GM18868 (cell line): ENCODE measurements around the gene TPRG1.
A peak's percentile ranks its signal among the peaks of the same experiment; 100 is the strongest.

Source experiments
- ATAC-seq: cut with Tn5 transposase; IDR thresholded peaks from one replicate; pipeline ENCODE4 v1.9.1; 2021; ENCODE audit warnings: mild to moderate bottlenecking, moderate library complexity; ENCODE audit not compliant: unreplicated experiment

The TPRG1 gene

GRCh38 chr3:189227249-189227648 lies 55.5 kb downstream of the TPRG1 start:
- no peak for ATAC-seq

- no peak for ATAC-seq
These were observed 57.5 kb downstream of the TPRG1 start for GRCh38 chr3:189229196-189229828.

DNA sequence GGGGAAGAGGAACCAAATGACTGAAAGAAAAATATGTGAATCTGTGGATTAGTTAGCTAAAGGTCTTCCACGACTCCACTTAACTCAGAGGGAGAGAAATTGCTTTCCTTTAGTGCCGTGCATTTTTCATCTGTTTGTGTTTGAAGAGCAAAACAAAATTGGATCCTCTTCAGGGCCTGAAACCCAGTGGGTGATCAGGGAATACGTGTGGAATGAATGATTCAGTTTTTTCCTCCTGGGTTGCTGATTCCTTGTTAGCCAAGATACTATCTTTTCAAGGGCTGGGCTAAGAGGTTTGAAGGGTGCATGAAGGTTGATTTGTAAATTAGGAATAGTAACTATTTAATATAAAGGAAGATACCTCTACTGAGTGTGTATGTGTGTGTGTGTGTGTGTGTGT lies 61.0 kb downstream of the TPRG1 start:
- ATAC-seq, result no peak

- no peak for ATAC-seq
These were observed 61.6 kb downstream of the TPRG1 start for GRCh38 chr3:189233225-189233858.

DNA sequence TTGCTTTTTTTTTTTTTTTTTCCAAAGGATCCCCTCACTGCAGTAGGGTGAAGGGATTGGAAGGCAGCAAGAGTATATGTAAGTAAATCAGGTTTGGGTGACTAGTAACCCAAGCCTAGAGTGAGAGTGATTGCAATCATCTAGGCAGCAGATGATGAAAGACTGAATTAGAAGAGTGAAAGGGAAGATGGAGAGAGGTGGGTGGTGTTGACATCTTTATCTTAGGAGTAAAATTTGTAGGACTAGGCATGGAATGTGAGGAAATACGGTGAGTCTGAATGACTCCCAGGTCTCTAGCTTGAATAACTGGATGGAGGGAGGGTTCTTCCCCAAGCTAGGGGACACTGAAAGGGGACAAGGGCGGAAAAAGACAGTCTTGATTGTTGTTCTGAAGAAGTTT lies 63.4 kb downstream of the TPRG1 start:
- ATAC-seq, result no peak

DNA sequence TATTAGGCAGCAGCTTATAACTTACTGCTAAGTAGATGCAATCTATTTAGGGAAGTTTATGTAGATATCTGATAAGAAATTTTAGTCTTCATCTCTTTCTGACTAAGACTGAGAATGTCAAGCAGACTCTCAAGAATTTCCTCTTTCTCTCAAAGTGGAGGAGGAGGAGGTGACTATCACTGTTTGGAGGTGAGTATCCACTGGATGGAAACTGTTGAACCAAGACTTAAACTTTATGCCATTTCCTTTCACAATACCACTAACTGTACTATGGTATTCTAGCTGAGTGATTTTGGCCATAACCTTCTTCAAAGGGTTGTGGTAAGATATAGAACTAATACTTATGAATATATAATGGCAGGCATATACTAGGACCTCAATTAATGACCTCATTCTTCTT lies 64.6 kb downstream of the TPRG1 start:
- peak; percentile 87 for ATAC-seq

- ATAC-seq, result no peak
These were observed 65.8 kb downstream of the TPRG1 start for GRCh38 chr3:189237526-189237925.

DNA sequence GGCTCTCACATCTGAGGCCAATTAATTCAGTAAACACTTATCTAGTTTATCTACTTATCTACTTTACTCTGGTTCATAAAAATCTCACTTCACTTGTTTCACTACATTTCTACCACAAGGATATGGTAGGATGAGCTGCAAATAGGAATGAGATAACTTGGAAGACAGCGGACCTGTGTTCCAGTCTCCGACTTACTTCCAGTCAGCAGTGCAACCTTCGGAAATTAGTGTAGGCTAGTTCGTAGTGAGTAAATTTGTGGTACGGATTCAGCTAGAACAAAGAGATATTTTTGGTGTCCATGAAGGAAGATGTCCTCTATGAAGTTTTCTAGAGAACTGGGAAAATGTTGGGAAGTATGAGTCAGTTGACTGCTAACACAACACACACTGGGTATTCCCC lies 66.3 kb downstream of the TPRG1 start:
- no peak for ATAC-seq

DNA sequence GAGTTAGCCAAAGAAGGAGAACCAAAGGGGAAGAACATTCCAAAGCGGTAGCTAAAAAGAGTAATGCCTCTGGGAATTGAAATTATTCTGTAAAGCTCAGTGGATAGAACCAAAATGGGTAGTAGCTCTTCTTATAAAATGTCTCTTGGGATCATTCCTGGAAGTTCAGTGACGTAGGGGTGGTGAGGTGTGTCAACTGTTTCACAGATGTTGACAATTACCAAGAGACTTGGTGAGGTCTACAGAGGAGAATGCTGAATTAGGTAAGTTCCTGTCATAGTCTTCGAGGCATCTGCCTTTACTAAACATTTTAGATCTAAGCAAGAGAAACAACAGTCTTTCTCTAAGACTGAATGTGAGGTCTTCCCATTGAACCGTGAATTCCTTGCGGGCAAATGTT lies 67.8 kb downstream of the TPRG1 start:
- ATAC-seq, result no peak

GRCh38 chr3:189249987-189250386 lies 78.2 kb downstream of the TPRG1 start:
- ATAC-seq, result no peak

DNA sequence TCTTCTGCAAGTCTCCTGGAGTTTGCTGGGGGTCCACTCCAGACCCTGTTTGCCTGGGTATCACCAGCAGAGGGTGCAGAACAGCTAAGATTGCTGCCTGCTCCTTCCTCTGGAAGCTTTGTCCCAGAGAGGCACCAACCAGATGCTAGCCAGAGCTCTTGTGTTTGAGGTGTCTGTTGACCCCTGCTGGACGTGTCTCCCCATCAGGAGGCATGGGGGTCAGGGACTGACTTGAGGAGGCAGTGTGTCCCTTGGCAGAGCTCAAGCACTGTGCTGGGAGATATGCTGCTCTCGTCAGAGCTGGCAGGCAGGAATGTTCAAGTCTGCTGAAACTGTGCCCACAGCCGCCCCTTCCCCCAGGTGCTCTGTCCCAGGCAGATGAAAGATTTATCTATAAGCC lies 86.5 kb downstream of the TPRG1 start:
- no peak for ATAC-seq

- ATAC-seq, result no peak
These were observed 89.1 kb downstream of the TPRG1 start for GRCh38 chr3:189260556-189261493.

DNA sequence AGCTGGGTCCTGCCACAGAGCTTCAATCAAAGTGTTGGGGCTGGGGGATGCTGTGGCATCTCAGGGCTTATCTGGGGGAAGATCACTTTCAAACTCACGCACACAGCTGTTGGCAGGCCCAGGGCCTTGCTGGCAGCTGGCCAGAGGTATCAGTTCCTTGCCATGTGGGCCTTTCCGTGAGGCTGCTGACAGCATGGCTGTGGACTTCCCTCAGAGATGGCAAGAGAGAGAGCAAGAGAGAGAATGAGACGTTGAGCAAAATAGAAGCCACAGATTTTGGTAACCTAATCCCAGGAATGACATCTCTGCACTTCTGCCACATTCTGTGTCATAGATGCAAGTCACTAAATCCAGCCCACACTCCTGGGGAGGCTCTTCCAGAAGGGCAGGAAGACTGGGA lies 91.0 kb downstream of the TPRG1 start:
- ATAC-seq, result peak; percentile 87

DNA sequence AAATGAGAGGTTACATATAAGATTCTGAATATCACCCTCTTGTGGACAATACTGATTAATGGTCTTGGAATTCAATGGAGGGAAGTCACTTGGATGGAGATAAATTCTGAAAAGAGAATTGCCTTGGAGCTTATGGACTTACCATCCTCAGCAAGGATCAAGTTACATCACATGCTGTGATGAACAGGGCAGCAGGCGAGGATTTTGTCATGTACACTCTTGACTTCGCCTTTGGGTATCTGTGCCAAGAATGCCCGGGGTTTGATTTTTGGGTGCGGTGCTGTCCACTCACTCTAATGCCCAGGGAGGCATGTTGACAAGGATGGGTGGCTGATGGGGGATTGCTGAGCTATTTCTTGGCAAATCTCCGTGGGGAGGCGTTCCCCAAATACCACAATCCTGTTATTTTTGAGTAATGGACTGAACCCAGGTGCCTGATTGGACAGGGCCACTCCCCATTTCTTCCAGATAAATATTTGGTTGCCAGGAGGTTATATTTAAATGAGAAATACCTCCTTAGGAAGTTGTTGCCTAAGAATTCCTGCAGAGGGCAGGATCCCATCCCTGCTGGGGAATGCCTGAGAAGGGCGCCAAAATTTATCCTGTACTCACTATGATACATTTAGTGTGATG lies 96.3 kb downstream of the TPRG1 start:
- no peak for ATAC-seq

GRCh38 chr3:189269365-189269764 lies 97.6 kb downstream of the TPRG1 start:
- no peak for ATAC-seq

DNA sequence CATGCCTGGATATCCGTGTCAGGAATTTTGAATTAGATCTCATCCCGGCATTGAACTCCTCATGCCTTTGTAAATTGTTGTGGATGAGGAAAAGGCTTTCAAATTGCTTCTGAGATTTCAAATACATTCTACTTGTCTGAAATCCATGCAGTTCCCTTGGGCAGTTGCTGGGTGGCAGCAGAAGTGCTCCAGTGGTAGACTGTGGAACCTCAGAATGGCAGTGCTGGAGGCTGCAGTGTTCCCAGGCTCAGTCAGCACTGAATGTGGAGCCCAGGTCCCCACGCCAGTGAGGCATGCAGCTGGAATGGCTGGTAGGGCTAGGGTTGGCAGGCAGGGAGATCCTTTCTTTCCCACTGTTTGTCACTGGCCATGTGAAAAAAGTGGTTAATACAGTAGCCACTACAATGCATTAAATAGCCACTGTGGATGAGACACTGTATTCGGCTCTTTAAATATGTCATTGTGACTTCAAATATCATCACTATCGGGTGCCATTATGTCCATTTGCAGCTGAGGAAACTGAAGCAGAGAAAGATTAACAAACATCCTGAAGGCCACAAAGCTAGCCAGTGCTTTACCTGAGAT lies 98.6 kb downstream of the TPRG1 start:
- ATAC-seq, result peak; percentile 93

GRCh38 chr3:189272500-189273119 lies 100.8 kb downstream of the TPRG1 start:
- no peak for ATAC-seq

DNA sequence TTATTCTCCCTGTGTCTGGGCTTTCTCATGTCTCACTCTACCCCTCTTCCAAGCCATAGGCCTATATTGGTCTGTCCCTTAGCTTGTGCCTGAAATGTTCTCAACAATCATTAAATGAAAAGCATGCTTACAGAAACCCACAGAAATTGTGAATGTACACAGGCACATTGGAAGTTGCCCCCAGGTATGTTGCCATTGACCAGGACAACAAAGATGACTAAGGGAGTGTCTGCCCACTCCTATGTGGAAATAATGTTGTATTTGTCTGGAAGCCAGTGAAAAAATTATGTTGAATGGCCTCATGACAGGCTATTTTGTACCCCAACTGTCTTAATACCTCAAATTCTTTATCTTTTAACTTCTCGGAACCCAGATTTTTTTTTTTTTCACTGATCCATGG lies 102.0 kb downstream of the TPRG1 start:
- no peak for ATAC-seq

GRCh38 chr3:189275182-189275581 lies 103.4 kb downstream of the TPRG1 start:
- ATAC-seq, result no peak

- no peak for ATAC-seq
These were observed 104.1 kb downstream of the TPRG1 start for GRCh38 chr3:189275852-189276251.
